ENCODE measurements around the gene CST3.
"Not testable (repeated sequence)": the region's sequence is repeated elsewhere in the genome, so short reads cannot be mapped to it uniquely, and the experiment has no call there.

CST3 gene

GRCh38 chr20:23644164-23644563, 6.4 kb upstream of the CST3 start:
- in situ Hi-C loops (cut with HindIII; ENCODE audit: low sequenced_read_pairs): no loop called here

- in situ Hi-C loops (cut with HindIII; ENCODE audit: low sequenced_read_pairs): no loop called here
Measured at GRCh38 chr20:23643659-23644058, 5.9 kb upstream of the CST3 start.

- in situ Hi-C loops (cut with HindIII; ENCODE audit: low sequenced_read_pairs): no loop called here
Measured at GRCh38 chr20:23641936-23642751, 4.4 kb upstream of the CST3 start.

- in situ Hi-C loops (cut with HindIII; ENCODE audit: low sequenced_read_pairs): no loop called here
Measured at GRCh38 chr20:23640671-23641667, 3.2 kb upstream of the CST3 start.

- in situ Hi-C loops (cut with HindIII; ENCODE audit: low sequenced_read_pairs): no loop called here
Measured at GRCh38 chr20:23640018-23640601, 2.4 kb upstream of the CST3 start.

GRCh38 chr20:23639490-23639958, 1.8 kb upstream of the CST3 start:
- in situ Hi-C loops (cut with HindIII; ENCODE audit: low sequenced_read_pairs): no loop called here

GRCh38 chr20:23638309-23638708, 554 bp upstream of the CST3 start:
- in situ Hi-C loops (cut with HindIII; ENCODE audit: low sequenced_read_pairs): no loop called here

- in situ Hi-C loops (cut with HindIII; ENCODE audit: low sequenced_read_pairs): no loop called here
Measured at GRCh38 chr20:23636908-23637281, 860 bp downstream of the CST3 start.

- in situ Hi-C loops (cut with HindIII; ENCODE audit: low sequenced_read_pairs): no loop called here
Measured at GRCh38 chr20:23636182-23636907, 1.4 kb downstream of the CST3 start.

GRCh38 chr20:23635768-23636090, 2.0 kb downstream of the CST3 start:
- in situ Hi-C loops (cut with HindIII; ENCODE audit: low sequenced_read_pairs): not testable (repeated sequence)

GRCh38 chr20:23634985-23635767, 2.6 kb downstream of the CST3 start:
- in situ Hi-C loops (cut with HindIII; ENCODE audit: low sequenced_read_pairs): no loop called here

- in situ Hi-C loops (cut with HindIII; ENCODE audit: low sequenced_read_pairs): no loop called here
Measured at GRCh38 chr20:23634044-23634801, 3.5 kb downstream of the CST3 start.

GRCh38 chr20:23632711-23633573, 4.8 kb downstream of the CST3 start:
- in situ Hi-C loops (cut with HindIII; ENCODE audit: low sequenced_read_pairs): no loop called here

- in situ Hi-C loops (cut with HindIII; ENCODE audit: low sequenced_read_pairs): no loop called here
Measured at GRCh38 chr20:23631981-23632710, 5.6 kb downstream of the CST3 start.

- in situ Hi-C loops (cut with HindIII; ENCODE audit: low sequenced_read_pairs): no loop called here
Measured at GRCh38 chr20:23631226-23631822, 6.4 kb downstream of the CST3 start.

- in situ Hi-C loops (cut with HindIII; ENCODE audit: low sequenced_read_pairs): no loop called here
Measured at GRCh38 chr20:23630392-23630849, 7.3 kb downstream of the CST3 start.
